GM18505 (cell line): Measurements from ENCODE around the gene PRR7.
A peak's percentile ranks its signal among the peaks of the same experiment; 100 is the strongest.

Source experiments
- ATAC-seq: cut with Tn5 transposase; IDR thresholded peaks from one replicate; pipeline ENCODE4 v1.9.1; 2021; ENCODE audit not compliant: unreplicated experiment
- POLR2A ChIP-seq: IDR thresholded peaks from 4 replicates; pipeline ENCODE4 v1.6.1; 2011; ENCODE audit warnings: borderline replicate concordance; ENCODE audit not compliant: insufficient read depth, insufficient read length; ENCODE audit errors: extremely low read depth

PRR7 gene

GRCh38 chr5:177445052-177445916, 1.3 kb upstream of the PRR7 start:
- peak; percentile 20 for TF ChIP-seq POLR2A
- no peak for ATAC-seq

GRCh38 chr5:177445917-177446199, 756 bp upstream of the PRR7 start:
- TF ChIP-seq POLR2A = no peak
- no peak for ATAC-seq

- ATAC-seq = peak; percentile 45
- TF ChIP-seq POLR2A = no peak
Measured at GRCh38 chr5:177447066-177447610, 524 bp downstream of the PRR7 start.

- no peak for ATAC-seq
- no peak for TF ChIP-seq POLR2A
Measured at GRCh38 chr5:177447611-177448243, 1.1 kb downstream of the PRR7 start.

GRCh38 chr5:177448244-177448950, 1.8 kb downstream of the PRR7 start:
- no peak for TF ChIP-seq POLR2A
- no peak for ATAC-seq

GRCh38 chr5:177449140-177450061, 2.8 kb downstream of the PRR7 start:
- ATAC-seq = no peak

GRCh38 chr5:177450667-177451424, 4.2 kb downstream of the PRR7 start:
- TF ChIP-seq POLR2A = no peak
- no peak for ATAC-seq

More at GRCh38 chr5:177449140-177450061, 2.8 kb downstream of the PRR7 start:
- peak; percentile 33 for TF ChIP-seq POLR2A

- no peak for ATAC-seq
- no peak for TF ChIP-seq POLR2A
Measured at GRCh38 chr5:177452688-177453638, 6.3 kb downstream of the PRR7 start.

GRCh38 chr5:177453852-177454396, 7.3 kb downstream of the PRR7 start:
- TF ChIP-seq POLR2A = no peak
- peak; percentile 6 for ATAC-seq

- peak; percentile 58 for ATAC-seq
- peak; percentile 39 for TF ChIP-seq POLR2A
Measured at GRCh38 chr5:177454397-177455035, 7.9 kb downstream of the PRR7 start.
